ENCODE data around the gene GOSR2. TPM values are rescaled to one million over a fixed set of nuclear protein-coding genes. Genes with fewer than 3 reads are reported as not detected.

GOSR2 gene
- total and polyA plus RNA-seq, 2 of the 13 experiments (the other 11 are each of a cell fraction or from before 2014, with no cell fraction given) = 61.5 to 63.9 TPM

GRCh38 chr17:46964315-46965265 is 41.6 kb downstream of the GOSR2 start (continued):
- TF ChIP-seq ZBTB10 (CRISPR knock-in tag; IDR thresholded peaks at IDR 0.05; ENCODE audit: borderline replicate concordance) (no peak), ZNF224 (CRISPR knock-in tag; IDR thresholded peaks at IDR 0.05) (no peak), XRCC5 (optimal IDR thresholded peaks at IDR 0.05; ENCODE audit: low read length) (no peak), ZNF740 (CRISPR knock-in tag; IDR thresholded peaks at IDR 0.05) (no peak), NR0B2 (CRISPR knock-in tag; IDR thresholded peaks at IDR 0.05) (no peak), ZNF232 (CRISPR knock-in tag; IDR thresholded peaks at IDR 0.05; ENCODE audit: borderline replicate concordance) (peak; percentile 80; the same call in 1 of the 2 replicates), THYN1 (CRISPR knock-in tag; IDR thresholded peaks at IDR 0.05; ENCODE audit: borderline replicate concordance, low read depth) (no peak), RFX3 (CRISPR knock-in tag; IDR thresholded peaks at IDR 0.05) (no peak), ATF7-NPFF (CRISPR knock-in tag; IDR thresholded peaks at IDR 0.05; ENCODE audit: low read depth) (no peak), CAMTA2 (CRISPR knock-in tag; IDR thresholded peaks at IDR 0.05; ENCODE audit: borderline replicate concordance) (peak; percentile 59; the same call in 1 of the 2 replicates), ZBTB14 (CRISPR knock-in tag; IDR thresholded peaks at IDR 0.05) (no peak), ARNT2 (CRISPR knock-in tag; IDR thresholded peaks at IDR 0.05; ENCODE audit: low read depth) (no peak), ZNF441 (CRISPR knock-in tag; IDR thresholded peaks at IDR 0.05; ENCODE audit: borderline replicate concordance) (peak; percentile 84; the same call in 1 of the 2 replicates), ZNF562 (CRISPR knock-in tag; IDR thresholded peaks at IDR 0.05; ENCODE audit: borderline replicate concordance) (no peak), CHD2 (IDR thresholded peaks at IDR 0.05; ENCODE audit: low read depth, low read length) (no peak), HOXA3 (CRISPR knock-in tag; IDR thresholded peaks at IDR 0.05) (no peak), KDM1A (CRISPR knock-in tag; IDR thresholded peaks at IDR 0.05) (no peak), ZNF790 (CRISPR knock-in tag; IDR thresholded peaks at IDR 0.05; ENCODE audit: borderline replicate concordance) (no peak), TOPORS (CRISPR knock-in tag; IDR thresholded peaks at IDR 0.05) (no peak), ZNF841 (CRISPR knock-in tag; IDR thresholded peaks at IDR 0.05; ENCODE audit: borderline replicate concordance) (no peak), ZNF558 (CRISPR knock-in tag; IDR thresholded peaks at IDR 0.05; ENCODE audit: borderline replicate concordance) (no peak), TBX3 (IDR thresholded peaks at IDR 0.05; ENCODE audit: borderline replicate concordance) (no peak), SP1 (IDR thresholded peaks at IDR 0.05) (no peak), SP1 (CRISPR knock-in tag; IDR thresholded peaks at IDR 0.05) (no peak)

Data from HepG2 (cell line).